Neuronal stem cell (in vitro differentiated cells): ENCODE results near the gene MED13L.

Source experiments
- DNase-seq: peaks from one replicate; pipeline ENCODE4 v3.0.0-alpha.2; 2013; ENCODE audit warnings: low spot score
- H2AFZ ChIP-seq: one replicate; pipeline ENCODE4 v1.6.1; 2013; ENCODE audit warnings: mild to moderate bottlenecking, low read length, inconsistent platforms
- H2AK5ac ChIP-seq: 2 replicates; pipeline ENCODE4 v1.6.1; 2013; ENCODE audit warnings: low read depth, mild to moderate bottlenecking, inconsistent platforms, low read length, moderate library complexity, mixed read lengths
- H2BK120ac ChIP-seq: 2 replicates; pipeline ENCODE4 v1.6.1; 2013; ENCODE audit warnings: low read depth, mild to moderate bottlenecking, inconsistent platforms, low read length, moderate library complexity, mixed read lengths
- H2BK12ac ChIP-seq: one replicate; pipeline ENCODE4 v1.6.1; 2013; ENCODE audit warnings: low read length, inconsistent platforms
- H2BK15ac ChIP-seq: 2 replicates; pipeline ENCODE4 v1.6.1; 2013; ENCODE audit warnings: mild to moderate bottlenecking, low read length, inconsistent platforms, mixed read lengths
- H2BK5ac ChIP-seq: one replicate; pipeline ENCODE4 v1.6.1; 2013; ENCODE audit warnings: inconsistent platforms, mild to moderate bottlenecking, low read length, moderate library complexity
- H3K14ac ChIP-seq: one replicate; pipeline ENCODE4 v1.6.1; 2013; ENCODE audit warnings: low read length, inconsistent platforms
- H3K18ac ChIP-seq: 2 replicates; pipeline ENCODE4 v1.6.1; 2013; ENCODE audit warnings: low read length, inconsistent platforms
- H3K23ac ChIP-seq: 2 replicates; pipeline ENCODE4 v1.6.1; 2013; ENCODE audit warnings: low read depth, mild to moderate bottlenecking, mixed read lengths, low read length, inconsistent platforms; ENCODE audit not compliant: poor library complexity
- H3K27ac ChIP-seq: replicated peaks from 3 replicates; pipeline ENCODE4 v1.5.1; 2013; ENCODE audit warnings: low read length, inconsistent platforms
- H3K27me3 ChIP-seq, 3 experiments: 2 replicates each; pipeline ENCODE4 v1.6.1; 2013; ENCODE audit warnings: low read length in 3 of 3, mild to moderate bottlenecking in 2 of 3, inconsistent platforms in 1 of 3, low read depth in 1 of 3, mixed read lengths in 1 of 3, moderate library complexity in 1 of 3; ENCODE audit not compliant: control insufficient read depth in 3 of 3, insufficient read depth in 3 of 3
- H3K36me3 ChIP-seq, 2 donors: replicated peaks in 1 of 2; 2 replicates each; pipeline ENCODE4 v1.6.1; 2013; ENCODE audit warnings: low read length in 2 of 2; ENCODE audit not compliant: control insufficient read depth in 2 of 2, insufficient read depth in 2 of 2
- H3K4ac ChIP-seq: 2 replicates; pipeline ENCODE4 v1.6.1; 2013; ENCODE audit warnings: inconsistent platforms, mild to moderate bottlenecking, low read length, moderate library complexity
- H3K4me1 ChIP-seq, 2 donors: 1 replicate in 1 of 2; 2 replicates in 1 of 2; pipeline ENCODE4 v1.6.1; 2013; ENCODE audit warnings: low read length in 2 of 2, low read depth in 1 of 2; ENCODE audit not compliant: control insufficient read depth in 2 of 2, insufficient read depth in 1 of 2
- H3K4me2 ChIP-seq: one replicate; pipeline ENCODE4 v1.6.1; 2013; ENCODE audit warnings: mild to moderate bottlenecking, low read length, inconsistent platforms; ENCODE audit not compliant: insufficient read depth, poor library complexity, severe bottlenecking
- H3K4me3 ChIP-seq, 2 donors: 2 replicates each; pipeline ENCODE4 v1.5.1; 2013; ENCODE audit warnings: low read length in 2 of 2, mild to moderate bottlenecking in 2 of 2, inconsistent platforms in 1 of 2, moderate library complexity in 1 of 2
- H3K79me1 ChIP-seq: one replicate; pipeline ENCODE4 v1.6.1; 2013; ENCODE audit warnings: low read depth, mild to moderate bottlenecking, inconsistent platforms, low read length, moderate library complexity
- H3K9ac ChIP-seq: one replicate; pipeline ENCODE4 v1.6.1; 2013; ENCODE audit warnings: mild to moderate bottlenecking, low read depth, low read length, inconsistent platforms; ENCODE audit not compliant: poor library complexity
- H3K9me3 ChIP-seq, 2 donors: replicated peaks in 1 of 2; 2 replicates each; pipeline versions ENCODE3 to v1.6.1; 2013; ENCODE audit warnings: low read length in 2 of 2, mild to moderate bottlenecking in 2 of 2, inconsistent platforms in 1 of 2, low read depth in 1 of 2, mixed read lengths in 1 of 2, moderate library complexity in 1 of 2; ENCODE audit not compliant: control insufficient read depth in 2 of 2, insufficient read depth in 1 of 2
- H4K8ac ChIP-seq: one replicate; pipeline ENCODE4 v1.6.1; 2013; ENCODE audit warnings: low read depth, mild to moderate bottlenecking, inconsistent platforms, low read length, moderate library complexity
- H4K91ac ChIP-seq: one replicate; pipeline ENCODE4 v1.6.1; 2013; ENCODE audit warnings: low read length, low read depth, mild to moderate bottlenecking, inconsistent platforms; ENCODE audit not compliant: poor library complexity
- WGBS, 2 donors: extraction: QIAGEN DNeasy Blood & Tissue Kit; methylation state at CpG; one replicate each; pipeline ENCODE4 v1.1.7; 2013; ENCODE audit warnings: missing lambda C conversion rate in 2 of 2, mixed read lengths in 1 of 2; ENCODE audit not compliant: insufficient read length in 2 of 2, insufficient replicate concordance in 1 of 2; ENCODE audit errors: extremely low coverage in 2 of 2; 5-methylcytosine and 5-hydroxymethylcytosine counted together

The MED13L gene

DNA sequence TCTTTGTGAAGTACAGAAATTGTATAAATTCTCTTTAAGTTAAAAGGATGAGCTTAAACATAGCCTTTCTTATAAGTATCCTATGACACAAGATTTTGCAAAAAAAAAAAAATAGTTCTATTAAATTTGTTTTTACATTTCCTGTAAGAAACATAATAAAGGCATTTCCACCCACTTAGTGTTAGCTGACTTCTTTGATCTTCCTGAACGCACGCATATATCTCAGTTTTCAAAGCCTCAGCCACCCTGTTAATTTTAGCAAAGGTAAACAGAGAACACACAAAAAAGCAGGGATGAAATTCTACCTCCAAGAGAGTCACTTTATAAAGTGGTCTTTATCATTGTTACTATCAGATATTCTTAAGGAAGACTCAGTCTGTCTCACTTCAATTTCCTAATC is 277.9 kb downstream of the MED13L start:
- Histone ChIP-seq H2BK15ac (no peak overlapping the region), H2AFZ (no peak overlapping the region)
- no CpG with 5 or more reads among the region's 2 CpGs for WGBS, 2 donors

GRCh38 chr12:115998794-115999478 is 278.6 kb downstream of the MED13L start:
- Histone ChIP-seq H3K4ac (no peak overlapping the region), H3K9ac (no peak overlapping the region), H4K8ac (no peak overlapping the region), H3K79me1 (no peaks in the 10 kb centered on the region), H3K23ac (no peak overlapping the region), H2BK15ac (no peak overlapping the region), H2AFZ (no peak overlapping the region), H4K91ac (no peak overlapping the region), H2BK12ac (no peak overlapping the region), H3K27me3 (no peaks in the 10 kb centered on the region), H3K36me3 (peaks cover 9 to 49% of the 10 kb centered on the region in 2 donors), H3K4me3 (no peak overlapping the region), H2BK5ac (no peak overlapping the region), H3K4me1 (peaks cover 0 to 5% of the 10 kb centered on the region in 2 donors), H3K18ac (no peak overlapping the region), H3K9me3 (no peaks in the 10 kb centered on the region), H2AK5ac (no peak overlapping the region), H3K27ac (no peak overlapping the region), H2BK120ac (no peak overlapping the region), H3K14ac (no peak overlapping the region), H3K4me2 (no peak overlapping the region)
- no peak for DNase-seq
- no CpG with 5 or more reads among the region's 10 CpGs for WGBS, 2 donors

More for the DNA sequence above, 277.9 kb downstream of the MED13L start:
- Histone ChIP-seq H3K9ac (no peak overlapping the region), H4K8ac (no peak overlapping the region), H3K4me1 (peaks cover 0 to 5% of the 10 kb centered on the region in 2 donors), H2BK12ac (no peak overlapping the region), H3K4me3 (no peak overlapping the region), H3K27me3 (no peaks in the 10 kb centered on the region), H2BK5ac (no peak overlapping the region), H3K4ac (no peak overlapping the region), H3K36me3 (peaks cover 9 to 51% of the 10 kb centered on the region in 2 donors), H3K79me1 (no peaks in the 10 kb centered on the region), H3K14ac (no peak overlapping the region), H3K23ac (no peak overlapping the region), H4K91ac (no peak overlapping the region), H2AK5ac (no peak overlapping the region), H3K4me2 (no peak overlapping the region), H3K27ac (no peak overlapping the region), H3K9me3 (no peaks in the 10 kb centered on the region), H2BK120ac (no peak overlapping the region), H3K18ac (no peak overlapping the region)
- DNase-seq = no peak

DNA sequence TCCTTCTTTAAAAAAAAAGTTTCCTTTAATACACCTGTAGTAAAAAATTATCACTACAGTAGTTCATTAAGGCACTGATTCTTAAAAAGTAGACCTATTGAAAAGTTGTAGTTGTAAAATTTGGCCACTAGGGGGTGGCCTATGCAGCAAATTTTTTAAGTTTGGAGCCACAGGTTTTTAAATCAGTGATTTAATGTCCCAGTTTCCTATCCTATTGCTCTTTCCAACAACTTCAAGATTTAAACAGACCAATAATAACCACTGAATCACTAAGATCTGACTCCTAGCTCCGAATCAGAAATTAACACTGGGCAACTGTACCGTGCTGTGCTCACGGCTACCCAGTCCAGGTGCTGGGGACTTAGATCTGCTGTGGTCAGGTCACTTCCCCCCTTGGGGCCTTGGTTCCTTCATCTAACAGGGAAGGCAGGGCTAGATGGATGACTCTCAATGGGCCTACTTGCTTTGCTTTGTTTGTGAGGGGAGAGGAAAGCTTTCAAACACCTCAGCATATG is 279.3 kb downstream of the MED13L start:
- DNase-seq = peak; percentile 43
- Histone ChIP-seq H3K4me2 (no peak overlapping the region), H2AFZ (no peak overlapping the region), H2BK15ac (no peak overlapping the region), H4K8ac (no peak overlapping the region), H2AK5ac (no peak overlapping the region), H3K36me3 (peaks cover 9 to 53% of the 10 kb centered on the region in 2 donors), H3K9me3 (no peaks in the 10 kb centered on the region), H3K14ac (no peak overlapping the region), H3K4ac (no peak overlapping the region), H2BK120ac (no peak overlapping the region), H2BK5ac (no peak overlapping the region), H3K9ac (no peak overlapping the region), H3K4me1 (peaks cover 0 to 5% of the 10 kb centered on the region in 2 donors), H4K91ac (no peak overlapping the region), H3K27me3 (no peaks in the 10 kb centered on the region), H3K27ac (peak overlapping the region; percentile 33), H3K4me3 (no peak overlapping the region), H3K18ac (no peak overlapping the region), H2BK12ac (no peak overlapping the region), H3K79me1 (no peaks in the 10 kb centered on the region), H3K23ac (no peak overlapping the region)
- WGBS, 2 donors = no CpG with 5 or more reads among the region's 3 CpGs

GRCh38 chr12:115993737-115994136 is 283.8 kb downstream of the MED13L start:
- no peak overlapping the region for H2BK15ac ChIP-seq
- no peak overlapping the region for H3K9ac ChIP-seq
- no peak overlapping the region for H3K18ac ChIP-seq
- no peaks in the 10 kb centered on the region for H3K27me3 ChIP-seq
- no peak overlapping the region for H3K23ac ChIP-seq
- no peak overlapping the region for H3K27ac ChIP-seq
- no peaks in the 10 kb centered on the region for H3K79me1 ChIP-seq
- H3K4me2 ChIP-seq = no peak overlapping the region
- H4K91ac ChIP-seq = no peak overlapping the region
- no peak overlapping the region for H2BK120ac ChIP-seq
- H2AFZ ChIP-seq = no peak overlapping the region
- no peak overlapping the region for H2BK5ac ChIP-seq
- H3K14ac ChIP-seq = no peak overlapping the region
- H3K36me3 ChIP-seq = peaks cover 16 to 71% of the 10 kb centered on the region in 2 donors
- H3K4ac ChIP-seq = no peak overlapping the region
- no peak overlapping the region for H3K4me3 ChIP-seq
- no CpG with 5 or more reads among the region's 2 CpGs for WGBS, 2 donors
- peaks cover 0 to 5% of the 10 kb centered on the region in 2 donors for H3K4me1 ChIP-seq
- H3K9me3 ChIP-seq = no peaks in the 10 kb centered on the region
- no peak overlapping the region for H2AK5ac ChIP-seq
- no peak overlapping the region for H2BK12ac ChIP-seq
- no peak for DNase-seq
- H4K8ac ChIP-seq = no peak overlapping the region
